ENCODE data around the gene TMEM115. TPM values are rescaled to one million over a fixed set of nuclear protein-coding genes. Genes with fewer than 3 reads are reported as not detected.

Gene TMEM115
- total and polyA plus RNA-seq, 2 of the 13 experiments (the other 11 are each of a cell fraction or from before 2014, with no cell fraction given), result 22.1 to 30.7 TPM

- TF ChIP-seq HINFP (CRISPR knock-in tag; IDR thresholded peaks at IDR 0.05; ENCODE audit: low read depth), result no peak
- TF ChIP-seq AGO1 (IDR thresholded peaks at IDR 0.05; ENCODE audit: low read depth, low read length, poor library complexity, severe bottlenecking), result peak; percentile 97
- TF ChIP-seq ZNF772 (CRISPR knock-in tag; IDR thresholded peaks at IDR 0.05), result peak; percentile 56; the same call in 1 of the 2 replicates
- TF ChIP-seq ZNF83 (CRISPR knock-in tag; IDR thresholded peaks at IDR 0.05; ENCODE audit: borderline replicate concordance), result no peak
- no peak; the same call in 1 of the 2 replicates for TF ChIP-seq ZNF800 (CRISPR knock-in tag; IDR thresholded peaks at IDR 0.05)
- TF ChIP-seq ZNF607 (CRISPR knock-in tag; IDR thresholded peaks at IDR 0.05; ENCODE audit: borderline replicate concordance), result peak; percentile 78; the same call in 1 of the 2 replicates
- no peak for TF ChIP-seq ZNF816 (CRISPR knock-in tag; IDR thresholded peaks at IDR 0.05; ENCODE audit: borderline replicate concordance)
- TF ChIP-seq NFKB2 (CRISPR knock-in tag; IDR thresholded peaks at IDR 0.05; ENCODE audit: borderline replicate concordance), result peak; percentile 83; the same call in 1 of the 2 replicates
- TF ChIP-seq RORA (CRISPR knock-in tag; IDR thresholded peaks at IDR 0.05), result no peak
- TF ChIP-seq, protein P1, sequence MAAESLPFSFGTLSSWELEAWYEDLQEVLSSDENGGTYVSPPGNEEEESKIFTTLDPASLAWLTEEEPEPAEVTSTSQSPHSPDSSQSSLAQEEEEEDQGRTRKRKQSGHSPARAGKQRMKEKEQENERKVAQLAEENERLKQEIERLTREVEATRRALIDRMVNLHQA (CRISPR knock-in tag; IDR thresholded peaks at IDR 0.05), result no peak
- no peak for TF ChIP-seq ZFP41 (CRISPR knock-in tag; IDR thresholded peaks at IDR 0.05; ENCODE audit: borderline replicate concordance)
- TF ChIP-seq HOXA3 (CRISPR knock-in tag; IDR thresholded peaks at IDR 0.05), result peak; percentile 86
- 0 out of 2 replicates have a peak, but pooled peaks have one; percentile 53 for TF ChIP-seq ELF4 (CRISPR knock-in tag; IDR thresholded peaks at IDR 0.05; ENCODE audit: borderline replicate concordance)
- TF ChIP-seq, protein P2, sequence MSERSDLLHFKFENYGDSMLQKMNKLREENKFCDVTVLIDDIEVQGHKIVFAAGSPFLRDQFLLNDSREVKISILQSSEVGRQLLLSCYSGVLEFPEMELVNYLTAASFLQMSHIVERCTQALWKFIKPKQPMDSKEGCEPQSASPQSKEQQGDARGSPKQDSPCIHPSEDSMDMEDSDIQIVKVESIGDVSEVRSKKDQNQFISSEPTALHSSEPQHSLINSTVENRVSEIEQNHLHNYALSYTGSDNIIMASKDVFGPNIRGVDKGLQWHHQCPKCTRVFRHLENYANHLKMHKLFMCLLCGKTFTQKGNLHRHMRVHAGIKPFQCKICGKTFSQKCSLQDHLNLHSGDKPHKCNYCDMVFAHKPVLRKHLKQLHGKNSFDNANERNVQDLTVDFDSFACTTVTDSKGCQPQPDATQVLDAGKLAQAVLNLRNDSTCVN (CRISPR knock-in tag; IDR thresholded peaks at IDR 0.05; ENCODE audit: borderline replicate concordance), result no peak
- TF ChIP-seq ZNF251 (CRISPR knock-in tag; IDR thresholded peaks at IDR 0.05), result no peak
- no peak for TF ChIP-seq ZNF879 (CRISPR knock-in tag; IDR thresholded peaks at IDR 0.05)
- TF ChIP-seq DMAP1 (CRISPR knock-in tag; IDR thresholded peaks at IDR 0.05), result peak; percentile 52
- TF ChIP-seq ZMYM3 (CRISPR knock-in tag; IDR thresholded peaks at IDR 0.05), result no peak
- TF ChIP-seq HOXA7 (CRISPR knock-in tag; IDR thresholded peaks at IDR 0.05), result no peak
- TF ChIP-seq CBFB (CRISPR knock-in tag; IDR thresholded peaks at IDR 0.05), result 0 out of 2 replicates have a peak, but pooled peaks have one; percentile 44
- 0 out of 2 replicates have a peak, but pooled peaks have one; percentile 71 for TF ChIP-seq ZNF275 (CRISPR knock-in tag; IDR thresholded peaks at IDR 0.05; ENCODE audit: borderline replicate concordance)
- TF ChIP-seq ZMAT3 (CRISPR knock-in tag; conservative IDR thresholded peaks at IDR 0.05), result peak; percentile 40; the same call in 1 of the 2 replicates
- TF ChIP-seq GATAD1 (CRISPR knock-in tag; IDR thresholded peaks at IDR 0.05), result peak; percentile 97
Measured at GRCh38 chr3:50327943-50328691, 31.2 kb downstream of the TMEM115 start, which contains the start of gene TUSC2 (continued).

All from HepG2 (cell line).